HFF-Myc (cell line): ENCODE data around the gene TMEM98.
A peak's percentile ranks its signal among the peaks of the same experiment; 100 is the strongest.

Source experiments
- DNase-seq: peaks from one replicate; pipeline ENCODE4 v3.0.0-alpha.2; 2011; ENCODE audit warnings: low read depth; ENCODE audit errors: extremely low read depth
- H3K4me3 ChIP-seq: replicated peaks from 2 replicates; pipeline ENCODE4 v1.5.1; 2011; ENCODE audit warnings: low read depth, mild to moderate bottlenecking, control low read depth, low read length
- CTCF ChIP-seq: IDR thresholded peaks from 2 replicates; pipeline ENCODE4 v1.5.1; 2012; ENCODE audit warnings: mild to moderate bottlenecking, low read depth, low read length, control low read depth; ENCODE audit errors: missing control alignments

TMEM98 gene

DNA sequence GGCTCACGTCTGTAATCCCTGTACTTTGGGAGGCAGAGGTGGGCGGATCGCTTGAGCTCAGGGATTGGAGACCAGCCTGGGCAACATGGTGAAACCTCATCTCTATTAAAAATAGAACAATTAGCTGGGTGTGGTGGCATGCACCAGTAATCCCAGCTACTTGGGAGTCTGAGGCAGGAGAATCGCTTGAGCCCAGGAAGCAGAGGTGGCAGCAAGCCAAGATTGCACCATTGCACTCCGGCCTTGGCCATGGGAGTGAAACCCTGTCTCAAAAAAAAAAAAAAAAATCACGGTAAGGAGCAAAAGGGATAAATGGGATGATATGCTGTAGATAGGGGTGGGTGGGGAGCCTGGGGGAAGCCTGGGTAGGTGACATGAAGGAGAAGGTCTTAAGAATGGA is 20.4 kb upstream of the TMEM98 start:
- no peak overlapping the region for H3K4me3 ChIP-seq
- TF ChIP-seq CTCF, result no peak
- no peak for DNase-seq

DNA sequence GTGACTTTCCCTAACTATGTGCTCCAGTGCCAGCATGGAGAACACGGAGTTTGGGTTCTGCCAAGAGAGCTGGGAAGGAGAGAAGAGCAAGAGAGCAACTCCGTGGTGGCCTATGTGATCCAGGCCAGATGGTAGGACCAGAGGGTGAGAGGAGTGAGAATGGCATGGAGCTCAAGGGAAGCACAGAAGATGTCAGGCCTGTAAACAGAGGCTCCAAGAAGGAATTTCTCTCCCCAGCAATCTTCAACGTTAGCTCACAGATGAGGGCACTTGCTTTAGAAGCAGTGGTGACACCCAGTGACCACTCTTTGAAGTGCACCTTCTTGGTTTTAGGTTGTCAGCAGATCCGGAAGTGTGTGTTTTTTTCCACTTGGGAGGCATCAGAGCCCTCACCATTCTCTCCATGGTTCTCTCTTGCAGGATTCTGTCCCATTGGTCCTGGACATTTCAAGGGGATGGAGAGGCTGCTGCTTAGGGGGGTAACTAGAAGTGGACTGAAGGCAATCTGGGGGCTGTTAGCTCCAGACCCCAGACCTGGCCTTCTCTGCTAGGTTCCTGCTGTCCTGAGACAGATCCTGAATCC is 18.1 kb upstream of the TMEM98 start:
- H3K4me3 ChIP-seq, result no peak overlapping the region
- peak; percentile 86 for DNase-seq
- peak; percentile 81 for TF ChIP-seq CTCF

DNA sequence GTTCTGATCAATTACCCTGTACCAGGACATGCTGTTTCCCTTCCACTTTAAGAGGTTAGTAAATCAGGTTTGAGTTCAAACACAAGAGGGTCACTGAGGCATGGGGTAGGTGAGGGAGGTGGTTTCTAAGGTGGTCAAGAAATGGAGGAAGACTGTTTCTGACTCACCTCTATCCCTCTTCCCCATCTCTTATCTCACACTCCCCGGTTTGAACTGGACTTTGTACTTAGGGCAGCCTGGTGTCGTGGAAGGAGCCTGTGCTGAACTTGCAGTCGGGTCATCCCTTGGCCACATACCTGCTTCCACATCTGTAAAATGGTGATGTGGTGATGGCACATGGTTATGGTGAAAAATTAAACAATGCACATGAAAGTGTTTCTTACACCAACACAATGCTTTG is 17.2 kb upstream of the TMEM98 start:
- TF ChIP-seq CTCF, result no peak
- no peak for DNase-seq
- no peak overlapping the region for H3K4me3 ChIP-seq

- DNase-seq, result peak; percentile 59
- H3K4me3 ChIP-seq, result no peak overlapping the region
- peak; percentile 20 for TF ChIP-seq CTCF
Measured at GRCh38 chr17:32912218-32912897, 15.6 kb upstream of the TMEM98 start.

- TF ChIP-seq CTCF, result no peak
- DNase-seq, result no peak
- no peak overlapping the region for H3K4me3 ChIP-seq
Measured at GRCh38 chr17:32913593-32913992, 14.4 kb upstream of the TMEM98 start.

- DNase-seq, result no peak
- TF ChIP-seq CTCF, result no peak
- H3K4me3 ChIP-seq, result no peak overlapping the region
Measured at GRCh38 chr17:32914181-32914580, 13.8 kb upstream of the TMEM98 start.

- no peak for DNase-seq
- TF ChIP-seq CTCF, result no peak
- H3K4me3 ChIP-seq, result no peak overlapping the region
Measured at GRCh38 chr17:32915245-32915644, 12.7 kb upstream of the TMEM98 start.
